ENCODE results near the gene SLC2A9. TPM values are rescaled to one million over a fixed set of nuclear protein-coding genes. Genes with fewer than 3 reads are reported as not detected.

Gene SLC2A9
- total RNA-seq, 6 donors from 2014 or later = 5.4 to 25.1 (median 13.0) TPM

DNA sequence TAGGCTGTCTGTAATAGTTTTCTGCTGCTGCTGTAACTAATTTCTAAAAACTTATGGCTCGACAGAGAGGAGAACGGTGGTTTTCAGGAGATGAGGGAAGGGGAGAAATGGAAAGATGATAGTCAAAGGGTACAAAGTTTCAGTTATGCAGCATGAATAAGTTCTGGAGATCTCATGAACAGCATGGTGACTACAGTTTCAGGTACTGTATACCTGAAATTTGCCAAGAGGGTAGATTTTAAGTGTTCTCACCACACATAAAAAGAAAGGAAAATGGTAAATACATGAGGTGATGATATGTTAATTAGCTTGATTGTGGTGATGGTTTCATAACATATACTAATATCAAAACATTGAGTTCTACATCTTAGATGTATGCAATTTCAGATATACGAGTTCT lies 205.0 kb downstream of the SLC2A9 start:
- Histone ChIP-seq H3K36me3 (no peaks in the 10 kb centered on the region), H3K4me3 (no peak overlapping the region), H3K27me3 (no peaks in the 10 kb centered on the region), H3K9me3 (no peaks in the 10 kb centered on the region), H3K4me1 (no peaks in the 10 kb centered on the region), H3K27ac (no peak overlapping the region)
- no peak for ATAC-seq (ENCODE audit: low FRiP score in 2 of 2)
- TF ChIP-seq POLR2AphosphoS5 (IDR thresholded peaks at IDR 0.05) = no peak
- TF ChIP-seq EP300 (IDR thresholded peaks at IDR 0.05) = no peak
- TF ChIP-seq, protein P1, sequence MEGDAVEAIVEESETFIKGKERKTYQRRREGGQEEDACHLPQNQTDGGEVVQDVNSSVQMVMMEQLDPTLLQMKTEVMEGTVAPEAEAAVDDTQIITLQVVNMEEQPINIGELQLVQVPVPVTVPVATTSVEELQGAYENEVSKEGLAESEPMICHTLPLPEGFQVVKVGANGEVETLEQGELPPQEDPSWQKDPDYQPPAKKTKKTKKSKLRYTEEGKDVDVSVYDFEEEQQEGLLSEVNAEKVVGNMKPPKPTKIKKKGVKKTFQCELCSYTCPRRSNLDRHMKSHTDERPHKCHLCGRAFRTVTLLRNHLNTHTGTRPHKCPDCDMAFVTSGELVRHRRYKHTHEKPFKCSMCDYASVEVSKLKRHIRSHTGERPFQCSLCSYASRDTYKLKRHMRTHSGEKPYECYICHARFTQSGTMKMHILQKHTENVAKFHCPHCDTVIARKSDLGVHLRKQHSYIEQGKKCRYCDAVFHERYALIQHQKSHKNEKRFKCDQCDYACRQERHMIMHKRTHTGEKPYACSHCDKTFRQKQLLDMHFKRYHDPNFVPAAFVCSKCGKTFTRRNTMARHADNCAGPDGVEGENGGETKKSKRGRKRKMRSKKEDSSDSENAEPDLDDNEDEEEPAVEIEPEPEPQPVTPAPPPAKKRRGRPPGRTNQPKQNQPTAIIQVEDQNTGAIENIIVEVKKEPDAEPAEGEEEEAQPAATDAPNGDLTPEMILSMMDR (IDR thresholded peaks at IDR 0.05) = no peak
- TF ChIP-seq POLR2A (IDR thresholded peaks at IDR 0.05) = no peak
- WGBS, 2 donors = 84 to 88% methylated on average over 3 of the region's 3 CpGs
- DNase-seq = no peak

DNA sequence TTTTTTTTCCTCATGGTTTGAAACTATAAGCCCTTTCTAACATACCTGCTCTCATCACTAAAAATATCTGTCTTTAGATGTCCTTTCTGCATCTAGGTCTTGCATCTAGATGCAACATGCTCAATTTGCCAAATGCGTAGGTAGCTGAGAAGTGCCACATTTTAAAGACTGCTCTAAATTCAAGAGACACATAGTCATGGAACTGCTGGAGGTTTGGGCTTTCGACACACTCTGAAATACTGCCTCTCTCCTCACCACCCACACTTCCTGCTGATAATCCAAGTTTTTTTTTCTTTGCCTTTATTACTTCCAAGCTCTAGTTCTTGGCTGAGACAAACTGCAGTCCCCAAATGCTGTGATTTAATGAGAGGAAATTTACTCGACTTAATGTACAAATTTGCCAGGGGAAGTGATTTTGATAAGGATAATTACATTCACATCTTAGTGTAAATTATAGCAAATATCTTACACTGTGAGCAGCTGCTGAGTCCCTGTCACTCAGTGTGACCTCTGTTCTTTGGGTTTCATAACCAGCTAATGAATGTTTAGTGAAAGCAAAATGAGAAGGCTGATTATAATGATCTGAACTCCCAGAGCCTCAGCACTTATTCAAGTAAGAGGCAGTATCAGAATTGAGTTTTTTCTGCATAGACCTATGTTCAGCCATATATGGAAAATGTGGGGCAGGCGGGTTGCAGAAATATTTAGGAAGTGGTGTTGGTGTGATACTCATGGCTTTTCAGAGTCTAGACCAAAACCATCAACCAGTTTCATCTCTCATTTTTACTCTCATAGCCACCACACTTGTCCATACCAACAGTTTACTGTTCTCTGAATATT lies 208.6 kb downstream of the SLC2A9 start:
- no peaks in the 10 kb centered on the region for H3K9me3 ChIP-seq
- H3K27ac ChIP-seq = no peak overlapping the region
- H3K4me1 ChIP-seq = no peaks in the 10 kb centered on the region
- TF ChIP-seq, protein P1 (IDR thresholded peaks at IDR 0.05) = no peak
- no peak for TF ChIP-seq POLR2AphosphoS5 (IDR thresholded peaks at IDR 0.05)
- TF ChIP-seq EP300 (IDR thresholded peaks at IDR 0.05) = no peak
- TF ChIP-seq POLR2A (IDR thresholded peaks at IDR 0.05) = no peak
- no peak for DNase-seq
- H3K27me3 ChIP-seq = no peaks in the 10 kb centered on the region
- H3K4me3 ChIP-seq = no peak overlapping the region
- H3K36me3 ChIP-seq = no peaks in the 10 kb centered on the region
- WGBS, 2 donors = 48 to 51% methylated on average over 4 of the region's 4 CpGs
- peak in 1 of 2 donors; percentile 71 for ATAC-seq (ENCODE audit: low FRiP score in 2 of 2)

DNA sequence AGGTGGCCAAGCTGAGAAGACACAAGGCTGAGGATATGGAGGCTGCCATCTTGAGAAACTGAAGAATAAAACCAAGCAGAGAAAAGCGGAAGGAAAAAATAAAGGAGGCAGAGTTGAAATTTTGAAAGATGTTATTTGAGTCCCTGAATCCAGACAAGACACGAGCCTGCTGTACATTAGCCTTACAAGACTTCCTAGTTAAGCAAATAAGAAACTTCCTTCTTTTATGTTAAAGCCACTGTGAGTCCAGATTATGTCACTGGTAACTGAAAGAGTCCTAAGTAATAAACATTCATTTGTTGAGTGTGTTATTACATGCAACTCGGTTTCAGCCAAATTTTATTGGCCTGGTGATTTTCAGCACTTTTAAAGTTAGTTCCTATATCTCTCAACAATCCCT lies 209.5 kb downstream of the SLC2A9 start:
- H3K27ac ChIP-seq = no peak overlapping the region
- no peaks in the 10 kb centered on the region for H3K36me3 ChIP-seq
- H3K4me3 ChIP-seq = no peak overlapping the region
- H3K9me3 ChIP-seq = no peaks in the 10 kb centered on the region
- 67 to 69% methylated on average over 3 of the region's 3 CpGs for WGBS, 2 donors
- ATAC-seq (ENCODE audit: low FRiP score in 2 of 2) (peak in 1 of 2 donors; percentile 53), DNase-seq (no peak)
- TF ChIP-seq, protein P1 (IDR thresholded peaks at IDR 0.05) = no peak
- TF ChIP-seq POLR2A (IDR thresholded peaks at IDR 0.05) (no peak), POLR2AphosphoS5 (IDR thresholded peaks at IDR 0.05) (no peak), EP300 (IDR thresholded peaks at IDR 0.05) (no peak)
- no peaks in the 10 kb centered on the region for H3K27me3 ChIP-seq
- H3K4me1 ChIP-seq = no peaks in the 10 kb centered on the region

DNA sequence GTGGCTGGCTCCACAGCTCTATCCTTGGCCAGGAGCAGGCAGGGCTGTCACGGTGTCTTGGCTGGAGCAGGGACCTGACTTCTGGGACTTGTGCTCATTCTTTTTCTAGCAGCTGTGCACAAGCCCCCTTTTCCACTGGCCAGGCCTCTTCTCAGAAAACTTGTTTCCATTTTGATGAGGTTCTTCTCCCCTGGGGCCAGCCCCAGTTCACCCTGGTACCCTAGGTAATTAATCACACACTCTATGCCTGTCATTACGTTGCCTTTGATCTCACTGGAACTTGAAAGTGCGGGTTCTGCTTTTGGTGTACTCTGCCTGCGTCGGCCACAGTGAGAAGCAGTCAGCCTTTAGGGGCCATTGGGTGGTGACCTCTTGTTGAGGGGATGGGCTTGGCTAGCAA lies 213.2 kb downstream of the SLC2A9 start:
- WGBS, 2 donors = 68 to 73% methylated on average over 4 to 5 of the region's 5 CpGs
- Histone ChIP-seq H3K4me1 (no peaks in the 10 kb centered on the region), H3K27me3 (no peaks in the 10 kb centered on the region), H3K9me3 (no peaks in the 10 kb centered on the region), H3K27ac (no peak overlapping the region), H3K36me3 (no peaks in the 10 kb centered on the region), H3K4me3 (no peak overlapping the region)
- no peak for DNase-seq
- no peak for ATAC-seq (ENCODE audit: low FRiP score in 2 of 2)
- TF ChIP-seq POLR2AphosphoS5 (IDR thresholded peaks at IDR 0.05) = no peak
- no peak for TF ChIP-seq POLR2A (IDR thresholded peaks at IDR 0.05)
- TF ChIP-seq EP300 (IDR thresholded peaks at IDR 0.05) = no peak
- TF ChIP-seq, protein P1 (IDR thresholded peaks at IDR 0.05) = no peak

DNA sequence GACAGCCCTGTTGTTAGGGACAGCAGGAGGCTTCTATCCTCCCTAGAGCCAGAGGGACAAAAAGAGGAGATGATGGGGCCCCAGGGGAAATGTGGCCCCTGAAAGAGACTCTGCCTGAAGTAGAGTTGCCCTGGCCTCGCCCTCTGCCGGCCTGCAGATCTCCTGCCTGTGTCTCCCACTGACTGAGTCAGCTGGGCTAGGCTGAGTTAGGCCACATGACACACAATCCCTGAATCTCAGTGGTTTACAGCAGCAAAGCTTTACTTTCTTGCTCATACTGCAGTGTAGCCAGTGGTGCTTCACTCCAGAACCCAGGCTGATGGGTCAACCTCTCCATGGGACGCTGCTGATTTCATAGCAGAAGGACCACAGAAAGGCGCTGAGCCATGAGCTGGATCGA lies 216.4 kb downstream of the SLC2A9 start:
- H3K27me3 ChIP-seq = no peaks in the 10 kb centered on the region
- H3K4me1 ChIP-seq = no peaks in the 10 kb centered on the region
- no peaks in the 10 kb centered on the region for H3K36me3 ChIP-seq
- H3K4me3 ChIP-seq = no peak overlapping the region
- ATAC-seq (ENCODE audit: low FRiP score in 2 of 2) (no peak), DNase-seq (peak in 1 of 2 donors; percentile 22)
- H3K27ac ChIP-seq = no peak overlapping the region
- TF ChIP-seq POLR2AphosphoS5 (IDR thresholded peaks at IDR 0.05) (no peak), EP300 (IDR thresholded peaks at IDR 0.05) (no peak)
- no peaks in the 10 kb centered on the region for H3K9me3 ChIP-seq
- 91 to 100% methylated on average over 1 to 5 of the region's 5 CpGs for WGBS, 2 donors
